Liver (tissue), 3 donors: Measurements from ENCODE around the gene RRAGB.

Experiments used
- ATF3 ChIP-seq: IDR thresholded peaks from 2 replicates; pipeline ENCODE4 v1.6.1; 2016; ENCODE audit warnings: antibody characterized with exemption
- CTCF ChIP-seq: fragments of 150-350 bp; IDR thresholded peaks from 2 replicates; pipeline ENCODE4 v1.5.1; 2017; ENCODE audit warnings: improper control_type of control experiment, low read depth, low read length; ENCODE audit not compliant: missing input control
- EGR1 ChIP-seq, 2 donors: IDR thresholded peaks; 2 replicates each; pipeline ENCODE4 v1.6.1; 2016 to 2018; ENCODE audit warnings: antibody characterized with exemption in 2 of 2, low read depth in 2 of 2
- GABPA ChIP-seq, 2 donors: IDR thresholded peaks in 1 of 2; conservative IDR thresholded peaks in 1 of 2; 2 replicates each; pipeline ENCODE4 v1.6.1; 2016; ENCODE audit warnings: antibody characterized with exemption in 2 of 2, mild to moderate bottlenecking in 1 of 2, moderate library complexity in 1 of 2
- JUND ChIP-seq, 2 donors: IDR thresholded peaks; 2 replicates each; pipeline ENCODE4 v1.6.1; 2016; ENCODE audit warnings: antibody characterized with exemption in 2 of 2
- RAD21 ChIP-seq, 2 donors: IDR thresholded peaks; 2 replicates each; pipeline ENCODE4 v1.6.1; 2016; ENCODE audit warnings: antibody characterized with exemption in 2 of 2, mild to moderate bottlenecking in 2 of 2
- RXRA ChIP-seq, 2 donors: IDR thresholded peaks; 2 replicates each; pipeline ENCODE4 v1.6.1; 2017 to 2018; ENCODE audit warnings: antibody characterized with exemption in 2 of 2, mild to moderate bottlenecking in 1 of 2
- SP1 ChIP-seq: IDR thresholded peaks from 2 replicates; pipeline ENCODE4 v1.6.1; 2018; ENCODE audit warnings: antibody characterized with exemption, mild to moderate bottlenecking
- TAF1 ChIP-seq: conservative IDR thresholded peaks from 2 replicates; pipeline ENCODE4 v1.6.1; 2016; ENCODE audit warnings: antibody characterized with exemption, mild to moderate bottlenecking
- YY1 ChIP-seq: IDR thresholded peaks from 2 replicates; pipeline ENCODE4 v1.6.1; 2016; ENCODE audit warnings: antibody characterized with exemption, mild to moderate bottlenecking
- ZBTB33 ChIP-seq: IDR thresholded peaks from 2 replicates; pipeline ENCODE4 v1.6.1; 2016; ENCODE audit warnings: antibody characterized with exemption
- TF ChIP-seq, protein P1 (sequence below): IDR thresholded peaks from 2 replicates; pipeline ENCODE4 v1.6.1; 2016; ENCODE audit warnings: antibody characterized with exemption
- TF ChIP-seq, protein P2 (sequence below): IDR thresholded peaks from 2 replicates; pipeline ENCODE4 v1.6.1; 2016; ENCODE audit warnings: antibody characterized with exemption, mild to moderate bottlenecking
- donor health status: healthy.
- donor health status: healthy.

DNA sequence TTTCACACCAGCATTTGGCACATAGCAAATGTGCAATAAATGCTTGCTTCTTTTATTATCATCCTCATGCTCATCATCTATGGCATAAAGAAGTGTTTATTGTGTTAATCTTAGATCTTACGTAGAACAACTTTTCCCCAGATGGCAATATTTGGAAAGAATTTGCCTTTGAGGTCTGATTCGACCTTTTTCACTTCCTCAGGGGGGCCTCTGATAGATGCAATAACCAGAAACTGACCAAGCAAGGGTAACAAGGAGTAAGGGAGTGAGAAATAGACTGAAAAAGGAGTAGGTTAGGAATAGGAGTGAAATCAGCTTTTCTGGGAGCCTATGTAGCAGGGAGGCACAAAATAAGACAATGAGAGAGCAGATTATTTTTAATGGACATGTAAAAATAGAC lies 70.2 kb downstream of the RRAGB start:
- TF ChIP-seq, protein P1, sequence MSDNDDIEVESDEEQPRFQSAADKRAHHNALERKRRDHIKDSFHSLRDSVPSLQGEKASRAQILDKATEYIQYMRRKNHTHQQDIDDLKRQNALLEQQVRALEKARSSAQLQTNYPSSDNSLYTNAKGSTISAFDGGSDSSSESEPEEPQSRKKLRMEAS = no peak
- TF ChIP-seq GABPA (IDR thresholded peaks at IDR 0.05 in 1 of 2, conservative IDR thresholded peaks at IDR 0.05 in 1 of 2) (no peak), ZBTB33 (no peak), CTCF (no peak), SP1 (no peak), TAF1 (no peak), YY1 (no peak), RAD21 (IDR thresholded peaks at IDR 0.05) (no peak), ATF3 (no peak), RXRA (IDR thresholded peaks at IDR 0.05) (no peak), JUND (IDR thresholded peaks at IDR 0.05) (no peak), EGR1 (IDR thresholded peaks at IDR 0.05; ENCODE audit: low read depth in 2 of 2) (no peak)
- TF ChIP-seq, protein P2, sequence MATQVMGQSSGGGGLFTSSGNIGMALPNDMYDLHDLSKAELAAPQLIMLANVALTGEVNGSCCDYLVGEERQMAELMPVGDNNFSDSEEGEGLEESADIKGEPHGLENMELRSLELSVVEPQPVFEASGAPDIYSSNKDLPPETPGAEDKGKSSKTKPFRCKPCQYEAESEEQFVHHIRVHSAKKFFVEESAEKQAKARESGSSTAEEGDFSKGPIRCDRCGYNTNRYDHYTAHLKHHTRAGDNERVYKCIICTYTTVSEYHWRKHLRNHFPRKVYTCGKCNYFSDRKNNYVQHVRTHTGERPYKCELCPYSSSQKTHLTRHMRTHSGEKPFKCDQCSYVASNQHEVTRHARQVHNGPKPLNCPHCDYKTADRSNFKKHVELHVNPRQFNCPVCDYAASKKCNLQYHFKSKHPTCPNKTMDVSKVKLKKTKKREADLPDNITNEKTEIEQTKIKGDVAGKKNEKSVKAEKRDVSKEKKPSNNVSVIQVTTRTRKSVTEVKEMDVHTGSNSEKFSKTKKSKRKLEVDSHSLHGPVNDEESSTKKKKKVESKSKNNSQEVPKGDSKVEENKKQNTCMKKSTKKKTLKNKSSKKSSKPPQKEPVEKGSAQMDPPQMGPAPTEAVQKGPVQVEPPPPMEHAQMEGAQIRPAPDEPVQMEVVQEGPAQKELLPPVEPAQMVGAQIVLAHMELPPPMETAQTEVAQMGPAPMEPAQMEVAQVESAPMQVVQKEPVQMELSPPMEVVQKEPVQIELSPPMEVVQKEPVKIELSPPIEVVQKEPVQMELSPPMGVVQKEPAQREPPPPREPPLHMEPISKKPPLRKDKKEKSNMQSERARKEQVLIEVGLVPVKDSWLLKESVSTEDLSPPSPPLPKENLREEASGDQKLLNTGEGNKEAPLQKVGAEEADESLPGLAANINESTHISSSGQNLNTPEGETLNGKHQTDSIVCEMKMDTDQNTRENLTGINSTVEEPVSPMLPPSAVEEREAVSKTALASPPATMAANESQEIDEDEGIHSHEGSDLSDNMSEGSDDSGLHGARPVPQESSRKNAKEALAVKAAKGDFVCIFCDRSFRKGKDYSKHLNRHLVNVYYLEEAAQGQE = no peak
